WTC11 (cell line): ENCODE data around the gene DHRSX. TPM values are rescaled to one million over a fixed set of nuclear protein-coding genes. Genes with fewer than 3 reads are reported as not detected.

Experiments used
- ATAC-seq: fragments of 200-7000 bp; cut with Tn5 transposase; 2 replicates; pipeline ENCODE4 v1.10.0; 2021; ENCODE audit warnings: mild to moderate bottlenecking, moderate library complexity
- CTCF ChIA-PET: fragments of 300-600 bp; sonication (Branson Sonifier 250); formaldehyde crosslinking; loops from one replicate; lab custom pipeline; 2021; ENCODE audit warnings: antibody characterized with exemption; lab: Charles Lee
- POLR2A ChIA-PET: fragments of 350-600 bp; sonication (Branson Sonifier 250); formaldehyde crosslinking; loops from one replicate; lab custom pipeline; 2021; ENCODE audit warnings: antibody characterized with exemption; lab: Charles Lee
- DNase-seq: peaks from one replicate; pipeline ENCODE4 v3.0.0; 2021; ENCODE audit warnings: low spot score
- H3K27ac Mint-ChIP-seq: 2 replicates; pipeline ENCODE4 v1.8.0; 2021; ENCODE audit warnings: mixed read lengths
- H3K27me3 Mint-ChIP-seq: 2 replicates; pipeline ENCODE4 v1.8.0; 2021; ENCODE audit warnings: low read depth, mild to moderate bottlenecking, moderate library complexity, mixed read lengths
- H3K36me3 Mint-ChIP-seq: 2 replicates; pipeline ENCODE4 v1.8.0; 2021; ENCODE audit warnings: mixed read lengths
- H3K4me1 Mint-ChIP-seq: 2 replicates; pipeline ENCODE4 v1.8.0; 2022; ENCODE audit warnings: mixed read lengths
- H3K4me3 Mint-ChIP-seq: 2 replicates; pipeline ENCODE4 v1.8.0; 2021; ENCODE audit warnings: mild to moderate bottlenecking, moderate library complexity, mixed read lengths
- H3K9me3 Mint-ChIP-seq: 2 replicates; pipeline ENCODE4 v1.8.0; 2021; ENCODE audit warnings: mixed read lengths
- ATF2 ChIP-seq: sonication (generic); formaldehyde crosslinking; IDR thresholded peaks from 2 replicates; pipeline ENCODE4 v1.8.1; 2022; ENCODE audit warnings: low read depth, missing genetic modification reagents, borderline replicate concordance
- FOXP4 ChIP-seq: sonication (generic); formaldehyde crosslinking; IDR thresholded peaks from 2 replicates; pipeline ENCODE4 v1.8.0; 2022; ENCODE audit warnings: mild to moderate bottlenecking, missing genetic modification reagents
- IRF2 ChIP-seq: sonication (generic); formaldehyde crosslinking; IDR thresholded peaks from 2 replicates; pipeline ENCODE4 v1.8.0; 2022; ENCODE audit warnings: low read depth, missing genetic modification reagents, borderline replicate concordance
- SP1 ChIP-seq: sonication (generic); formaldehyde crosslinking; conservative IDR thresholded peaks from 2 replicates; pipeline ENCODE4 v1.8.1; 2022; ENCODE audit warnings: missing genetic modification reagents
- STAT6 ChIP-seq: sonication (generic); formaldehyde crosslinking; conservative IDR thresholded peaks from 2 replicates; pipeline ENCODE4 v1.8.1; 2023; ENCODE audit warnings: mild to moderate bottlenecking, low read depth, missing genetic modification reagents, moderate library complexity
- TP53 ChIP-seq: sonication (generic); formaldehyde crosslinking; IDR thresholded peaks from 2 replicates; pipeline ENCODE4 v1.8.1; 2023; ENCODE audit warnings: mild to moderate bottlenecking, missing genetic modification reagents
- ZNF121 ChIP-seq: sonication (generic); formaldehyde crosslinking; IDR thresholded peaks from 2 replicates; pipeline ENCODE4 v1.8.0; 2023; ENCODE audit warnings: missing genetic modification reagents
- ZNF138 ChIP-seq: sonication (generic); formaldehyde crosslinking; conservative IDR thresholded peaks from 2 replicates; pipeline ENCODE4 v1.8.1; 2022; ENCODE audit warnings: mild to moderate bottlenecking, moderate library complexity, missing genetic modification reagents
- ZNF512 ChIP-seq: sonication (generic); formaldehyde crosslinking; IDR thresholded peaks from 2 replicates; pipeline ENCODE4 v1.8.1; 2022; ENCODE audit warnings: missing genetic modification reagents, borderline replicate concordance
- ZNF532 ChIP-seq: fragments of 250-450 bp; sonication (Bioruptor Pico); IDR thresholded peaks from 2 replicates; pipeline ENCODE4 v1.9.0; 2021; ENCODE audit warnings: mild to moderate bottlenecking, borderline replicate concordance
- total RNA-seq: library from RNA; stranded (reverse); gene quantifications from 3 replicates; pipeline ENCODE4 v1.2.3, GENCODE V29; 2021
- TF ChIP-seq, protein P1 (sequence below): sonication (generic); formaldehyde crosslinking; IDR thresholded peaks from 2 replicates; pipeline ENCODE4 v1.8.1; 2023; ENCODE audit warnings: mild to moderate bottlenecking, missing genetic modification reagents
- TF ChIP-seq, protein P2 (sequence below): sonication (generic); formaldehyde crosslinking; conservative IDR thresholded peaks from 2 replicates; pipeline ENCODE4 v1.8.1; 2022; ENCODE audit warnings: mild to moderate bottlenecking, missing genetic modification reagents
- TF ChIP-seq, protein P3 (sequence below): sonication (generic); formaldehyde crosslinking; IDR thresholded peaks from 2 replicates; pipeline ENCODE4 v1.8.1; 2023; ENCODE audit warnings: mild to moderate bottlenecking, missing genetic modification reagents

The DHRSX gene
- total RNA-seq, 1 experiment from 2014 or later: 28.2 TPM

- TF ChIP-seq ZNF532 (no peak), ZNF121 (CRISPR knock-in tag) (no peak)
- TF ChIP-seq, all 79 proteins: peak for 0
Observed at GRCh38 chrX:2370456-2370855, 130.3 kb downstream of the DHRSX start (continued).

- peaks cover 11% of the 10 kb centered on the region for H3K9me3 Mint-ChIP-seq
- CTCF ChIA-PET: no interaction called here
- no peaks in the 10 kb centered on the region for H3K27me3 Mint-ChIP-seq
- ATAC-seq: no peak
- DNase-seq: no peak
- H3K4me1 Mint-ChIP-seq: peaks cover 22% of the 10 kb centered on the region
- no peak overlapping the region; the same call in 1 of the 2 replicates for H3K27ac Mint-ChIP-seq
- H3K4me3 Mint-ChIP-seq: no peak overlapping the region
- H3K36me3 Mint-ChIP-seq: peaks cover 14% of the 10 kb centered on the region
- POLR2A ChIA-PET: no interaction called here
- TF ChIP-seq STAT6 (CRISPR knock-in tag): no peak
- no peak for TF ChIP-seq ZNF138 (CRISPR knock-in tag)
- TF ChIP-seq ZNF532: no peak
- TF ChIP-seq, protein P1, sequence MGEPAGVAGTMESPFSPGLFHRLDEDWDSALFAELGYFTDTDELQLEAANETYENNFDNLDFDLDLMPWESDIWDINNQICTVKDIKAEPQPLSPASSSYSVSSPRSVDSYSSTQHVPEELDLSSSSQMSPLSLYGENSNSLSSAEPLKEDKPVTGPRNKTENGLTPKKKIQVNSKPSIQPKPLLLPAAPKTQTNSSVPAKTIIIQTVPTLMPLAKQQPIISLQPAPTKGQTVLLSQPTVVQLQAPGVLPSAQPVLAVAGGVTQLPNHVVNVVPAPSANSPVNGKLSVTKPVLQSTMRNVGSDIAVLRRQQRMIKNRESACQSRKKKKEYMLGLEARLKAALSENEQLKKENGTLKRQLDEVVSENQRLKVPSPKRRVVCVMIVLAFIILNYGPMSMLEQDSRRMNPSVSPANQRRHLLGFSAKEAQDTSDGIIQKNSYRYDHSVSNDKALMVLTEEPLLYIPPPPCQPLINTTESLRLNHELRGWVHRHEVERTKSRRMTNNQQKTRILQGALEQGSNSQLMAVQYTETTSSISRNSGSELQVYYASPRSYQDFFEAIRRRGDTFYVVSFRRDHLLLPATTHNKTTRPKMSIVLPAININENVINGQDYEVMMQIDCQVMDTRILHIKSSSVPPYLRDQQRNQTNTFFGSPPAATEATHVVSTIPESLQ (CRISPR knock-in tag): no peak
- no peak for TF ChIP-seq FOXP4
- no peak for TF ChIP-seq ZNF512
- TF ChIP-seq ATF2 (CRISPR knock-in tag): no peak
- TF ChIP-seq TP53 (CRISPR knock-in tag): no peak
- TF ChIP-seq SP1 (CRISPR knock-in tag): no peak
- TF ChIP-seq, protein P2, sequence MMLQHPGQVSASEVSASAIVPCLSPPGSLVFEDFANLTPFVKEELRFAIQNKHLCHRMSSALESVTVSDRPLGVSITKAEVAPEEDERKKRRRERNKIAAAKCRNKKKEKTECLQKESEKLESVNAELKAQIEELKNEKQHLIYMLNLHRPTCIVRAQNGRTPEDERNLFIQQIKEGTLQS (CRISPR knock-in tag): no peak
- TF ChIP-seq, protein P3, sequence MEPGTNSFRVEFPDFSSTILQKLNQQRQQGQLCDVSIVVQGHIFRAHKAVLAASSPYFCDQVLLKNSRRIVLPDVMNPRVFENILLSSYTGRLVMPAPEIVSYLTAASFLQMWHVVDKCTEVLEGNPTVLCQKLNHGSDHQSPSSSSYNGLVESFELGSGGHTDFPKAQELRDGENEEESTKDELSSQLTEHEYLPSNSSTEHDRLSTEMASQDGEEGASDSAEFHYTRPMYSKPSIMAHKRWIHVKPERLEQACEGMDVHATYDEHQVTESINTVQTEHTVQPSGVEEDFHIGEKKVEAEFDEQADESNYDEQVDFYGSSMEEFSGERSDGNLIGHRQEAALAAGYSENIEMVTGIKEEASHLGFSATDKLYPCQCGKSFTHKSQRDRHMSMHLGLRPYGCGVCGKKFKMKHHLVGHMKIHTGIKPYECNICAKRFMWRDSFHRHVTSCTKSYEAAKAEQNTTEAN (CRISPR knock-in tag): no peak
- TF ChIP-seq IRF2 (CRISPR knock-in tag): no peak
Observed at GRCh38 chrX:2369206-2369605, 131.6 kb downstream of the DHRSX start.
